Measurements from ENCODE around the gene TMEM151B. TPM values are rescaled to one million over a fixed set of nuclear protein-coding genes. Genes with fewer than 3 reads are reported as not detected.

TMEM151B gene
- total RNA-seq, result not detected
- polyA plus RNA-seq (ENCODE audit: insufficient read depth, low read depth, low replicate concordance), result not detected
- long read RNA-seq, donor 1, result 0 reads
- long read RNA-seq, donor 2, result 0 reads
- long read RNA-seq, donor 3, result 0 reads
- long read RNA-seq, donor 4, result 0 reads
- long read RNA-seq, donor 5, result 0 reads
- long read RNA-seq, donor 6, result 0 reads
- long read RNA-seq, donor 7, result 0 reads
- long read RNA-seq, donor 8, result 0 reads
- long read RNA-seq, donor 9, result 0 reads
- long read RNA-seq, donor 10, result 0 reads

DNA sequence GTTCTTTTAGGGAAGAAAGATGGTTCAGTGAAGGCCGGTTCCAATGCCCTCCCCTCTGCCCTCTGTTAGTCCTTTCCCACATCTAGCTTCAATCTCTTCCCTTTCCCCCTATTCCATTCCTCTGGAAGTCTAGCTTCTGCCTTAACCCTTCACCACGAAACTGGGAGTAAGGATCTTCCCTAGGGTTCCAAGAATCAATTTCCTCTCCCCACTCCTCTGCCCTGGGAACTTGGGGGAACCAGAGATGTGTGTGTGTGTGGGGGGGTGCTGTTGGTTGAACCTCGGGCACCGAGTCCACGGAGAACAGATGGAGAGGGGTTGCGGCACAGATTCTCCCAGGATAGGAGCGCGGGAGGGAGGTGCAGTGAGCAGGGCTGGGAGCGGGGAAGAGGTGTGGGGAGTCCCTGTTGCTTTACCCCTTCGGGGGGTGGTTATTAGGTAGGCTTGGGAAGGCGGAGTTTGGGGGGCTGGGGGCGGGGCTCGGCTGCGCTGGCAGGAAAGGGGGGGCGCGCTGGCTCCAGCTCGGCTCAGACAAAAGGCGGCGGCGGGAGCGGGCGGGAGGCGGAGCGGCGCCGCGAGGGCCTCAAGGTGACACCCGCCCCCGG, at the start of gene TMEM151B:
Gene TMEM151B, plus strand, starts transcription at position 530 of the 605 bp plus-strand sequence. CDS start 293 bp downstream, outside the sequence.
- Histone ChIP-seq H3K9ac (ENCODE audit: low read length in 3 of 3) (no peak within 1 kb of the TSS), H3K4me3 (ENCODE audit: low read length in 3 of 3) (no peak within 1 kb of the TSS), H3K4me1 (ENCODE audit: control insufficient read depth in 2 of 3, insufficient read depth in 2 of 3, low read depth in 1 of 3, low read length in 3 of 3) (peaks cover 0 to 2% (median 0%) of the 10 kb centered on the region in 3 donors), H3K27ac (ENCODE audit: low read depth in 2 of 2, low read length in 2 of 2) (no peak within 1 kb of the TSS), H3K27me3 (ENCODE audit: control insufficient read depth, insufficient read depth, low read length) (peaks cover 12% of the 10 kb centered on the region), H3K9me3 (ENCODE audit: control insufficient read depth in 2 of 3, insufficient read depth in 1 of 3, low read length in 3 of 3) (no peaks in the 10 kb centered on the region), H3K36me3 (ENCODE audit: control insufficient read depth in 2 of 3, insufficient read depth in 3 of 3, low read length in 3 of 3) (no peaks in the 10 kb centered on the region)
- DNase-seq (no peak), FAIRE-seq (no peak)
- intact Hi-C loops (cut with DNase I), result no loop called here
- TF ChIP-seq, protein P1, sequence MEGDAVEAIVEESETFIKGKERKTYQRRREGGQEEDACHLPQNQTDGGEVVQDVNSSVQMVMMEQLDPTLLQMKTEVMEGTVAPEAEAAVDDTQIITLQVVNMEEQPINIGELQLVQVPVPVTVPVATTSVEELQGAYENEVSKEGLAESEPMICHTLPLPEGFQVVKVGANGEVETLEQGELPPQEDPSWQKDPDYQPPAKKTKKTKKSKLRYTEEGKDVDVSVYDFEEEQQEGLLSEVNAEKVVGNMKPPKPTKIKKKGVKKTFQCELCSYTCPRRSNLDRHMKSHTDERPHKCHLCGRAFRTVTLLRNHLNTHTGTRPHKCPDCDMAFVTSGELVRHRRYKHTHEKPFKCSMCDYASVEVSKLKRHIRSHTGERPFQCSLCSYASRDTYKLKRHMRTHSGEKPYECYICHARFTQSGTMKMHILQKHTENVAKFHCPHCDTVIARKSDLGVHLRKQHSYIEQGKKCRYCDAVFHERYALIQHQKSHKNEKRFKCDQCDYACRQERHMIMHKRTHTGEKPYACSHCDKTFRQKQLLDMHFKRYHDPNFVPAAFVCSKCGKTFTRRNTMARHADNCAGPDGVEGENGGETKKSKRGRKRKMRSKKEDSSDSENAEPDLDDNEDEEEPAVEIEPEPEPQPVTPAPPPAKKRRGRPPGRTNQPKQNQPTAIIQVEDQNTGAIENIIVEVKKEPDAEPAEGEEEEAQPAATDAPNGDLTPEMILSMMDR (IDR thresholded peaks at IDR 0.05; ENCODE audit: borderline replicate concordance, extremely low read depth, insufficient read depth), result no peak

DNA sequence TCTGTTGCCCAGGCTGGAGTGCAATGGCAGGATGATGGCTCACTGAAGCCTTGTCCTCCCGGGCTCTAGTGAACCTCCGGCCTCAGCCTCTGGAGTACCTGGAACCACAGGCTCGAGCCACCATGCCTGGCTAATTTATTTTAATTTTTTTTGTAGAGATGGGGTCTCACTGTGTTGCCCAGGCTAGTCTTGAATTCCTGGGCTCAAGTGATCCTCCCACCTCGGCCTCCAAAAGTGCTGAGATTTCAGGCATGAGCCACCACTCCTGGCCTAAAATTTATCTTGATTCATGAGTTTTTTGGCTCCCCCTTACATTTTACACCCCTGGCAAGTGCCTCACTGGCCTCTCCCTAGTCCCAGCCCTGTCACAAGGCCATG, 49.3 kb upstream of the TMEM151B start:
- Histone ChIP-seq H3K4me1 (ENCODE audit: control insufficient read depth in 2 of 3, insufficient read depth in 2 of 3, low read depth in 1 of 3, low read length in 3 of 3) (peaks cover 0 to 32% (median 14%) of the 10 kb centered on the region in 3 donors), H3K9me3 (ENCODE audit: control insufficient read depth in 2 of 3, insufficient read depth in 1 of 3, low read length in 3 of 3) (no peaks in the 10 kb centered on the region), H3K27ac (ENCODE audit: low read depth in 2 of 2, low read length in 2 of 2) (peak overlapping the region; percentile 86 to 91), H3K9ac (ENCODE audit: low read length in 3 of 3) (no peak overlapping the region), H3K27me3 (ENCODE audit: control insufficient read depth, insufficient read depth, low read length) (no peaks in the 10 kb centered on the region), H3K36me3 (ENCODE audit: control insufficient read depth in 2 of 3, insufficient read depth in 3 of 3, low read length in 3 of 3) (no peaks in the 10 kb centered on the region), H3K4me3 (ENCODE audit: low read length in 3 of 3) (no peak overlapping the region)
- TF ChIP-seq, protein P1 (IDR thresholded peaks at IDR 0.05; ENCODE audit: borderline replicate concordance, extremely low read depth, insufficient read depth), result no peak
- peak in 1 of 5 donors; percentile 49 for DNase-seq
- intact Hi-C loops (cut with DNase I), result no loop called here
- no peak for FAIRE-seq

DNA sequence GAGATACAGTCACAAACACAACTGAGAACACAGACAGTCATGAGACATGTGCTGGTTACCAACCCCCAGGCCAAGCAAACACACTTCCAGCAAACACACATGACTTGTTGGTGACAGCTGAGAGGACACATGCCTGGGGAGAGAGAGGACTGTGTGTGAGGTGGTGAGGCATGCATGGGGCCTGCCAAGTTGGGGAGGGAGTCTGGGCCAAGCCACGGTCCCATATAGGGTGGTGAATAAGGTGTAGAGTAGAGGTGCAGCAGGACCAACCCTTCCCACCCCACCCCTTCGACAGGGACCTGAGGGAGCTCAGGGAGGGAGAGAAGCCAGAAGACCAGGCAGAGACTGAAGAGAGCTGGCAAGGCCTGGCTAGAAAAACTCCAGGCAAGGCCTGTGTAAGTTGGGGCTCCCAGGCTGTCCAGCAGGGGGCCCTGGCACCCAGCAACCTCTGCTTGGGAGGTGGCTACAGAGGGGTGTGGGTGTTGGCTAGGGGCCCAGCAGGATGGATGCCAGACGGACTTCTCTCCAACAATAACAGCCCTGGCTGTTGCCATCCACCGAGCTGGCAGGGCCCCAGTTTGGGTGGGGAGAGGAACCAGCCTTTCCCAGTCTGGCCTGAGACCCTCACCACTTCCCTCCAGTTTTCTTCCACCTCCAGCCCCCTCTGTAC, 48.8 kb upstream of the TMEM151B start:
- H3K27ac ChIP-seq (ENCODE audit: low read depth in 2 of 2, low read length in 2 of 2), result peak overlapping the region; percentile 86 to 91
- intact Hi-C loops (cut with DNase I), result no loop called here
- H3K4me1 ChIP-seq (ENCODE audit: control insufficient read depth in 2 of 3, insufficient read depth in 2 of 3, low read depth in 1 of 3, low read length in 3 of 3), result peaks cover 0 to 35% (median 14%) of the 10 kb centered on the region in 3 donors
- H3K9me3 ChIP-seq (ENCODE audit: control insufficient read depth in 2 of 3, insufficient read depth in 1 of 3, low read length in 3 of 3), result no peaks in the 10 kb centered on the region
- peak overlapping the region in 1 of 3 donors; percentile 3 for H3K9ac ChIP-seq (ENCODE audit: low read length in 3 of 3)
- peak; percentile 65 to 97 (median 80) for DNase-seq
- TF ChIP-seq, protein P1 (IDR thresholded peaks at IDR 0.05; ENCODE audit: borderline replicate concordance, extremely low read depth, insufficient read depth), result peak; percentile 76
- H3K36me3 ChIP-seq (ENCODE audit: control insufficient read depth in 2 of 3, insufficient read depth in 3 of 3, low read length in 3 of 3), result no peaks in the 10 kb centered on the region
- FAIRE-seq, result no peak
- no peaks in the 10 kb centered on the region for H3K27me3 ChIP-seq (ENCODE audit: control insufficient read depth, insufficient read depth, low read length)
- no peak overlapping the region for H3K4me3 ChIP-seq (ENCODE audit: low read length in 3 of 3)

Measured in kidney (tissue), 22 donors.